HTR-8/SVneo (cell line): ENCODE results near the gene ZNF493.

Experiments
- DNase-seq: peaks from one replicate; pipeline ENCODE4 v3.0.0; 2011; ENCODE audit warnings: low spot score, mixed read lengths; ENCODE audit not compliant: insufficient read length
- FAIRE-seq: peaks from 2 replicates; lab custom pipeline; 2011; peaks lifted over from hg19 to GRCh38; lab: Jason Lieb, UNC

Gene ZNF493

GRCh38 chr19:21460686-21461085 lies 63.8 kb downstream of the ZNF493 start:
- FAIRE-seq (no peak), DNase-seq (no peak)

GRCh38 chr19:21462540-21462939 lies 65.6 kb downstream of the ZNF493 start:
- DNase-seq: no peak
- no peak for FAIRE-seq

DNA sequence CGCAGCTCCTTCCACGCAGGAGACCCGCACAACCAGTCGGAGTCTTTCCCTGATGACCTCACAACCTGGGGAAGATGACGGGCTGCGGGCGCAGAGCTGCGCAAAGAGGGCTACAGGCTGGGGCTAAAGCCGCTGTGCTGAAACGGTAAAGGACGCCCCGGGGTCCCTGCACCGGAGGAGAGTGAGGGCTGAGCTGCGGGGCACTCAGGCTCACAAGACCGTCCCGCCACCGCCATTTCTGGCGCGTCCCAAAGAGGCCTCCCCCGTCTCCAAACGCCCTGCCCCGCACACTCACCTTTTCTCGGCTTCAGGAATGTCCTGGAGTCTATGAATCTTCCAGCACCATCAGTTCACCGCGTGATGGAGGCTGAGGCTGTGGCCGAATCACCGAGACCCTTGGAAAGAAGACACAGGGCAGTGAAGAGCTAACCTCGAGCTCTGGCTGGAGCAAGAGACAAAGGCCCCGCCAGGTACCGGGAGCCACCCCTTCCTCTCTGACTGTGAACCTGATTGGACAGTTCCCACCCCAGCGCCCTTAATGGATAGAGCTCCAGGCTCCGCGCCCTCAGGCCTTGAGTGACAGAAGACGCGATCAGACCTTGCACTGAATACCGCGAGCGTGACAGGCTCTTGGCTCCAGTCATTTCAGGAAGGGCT lies 66.6 kb downstream of the ZNF493 start:
- no peak for DNase-seq
- no peak for FAIRE-seq

- no peak for FAIRE-seq
- DNase-seq: no peak
Measured at GRCh38 chr19:21466627-21467026, 69.7 kb downstream of the ZNF493 start.

DNA sequence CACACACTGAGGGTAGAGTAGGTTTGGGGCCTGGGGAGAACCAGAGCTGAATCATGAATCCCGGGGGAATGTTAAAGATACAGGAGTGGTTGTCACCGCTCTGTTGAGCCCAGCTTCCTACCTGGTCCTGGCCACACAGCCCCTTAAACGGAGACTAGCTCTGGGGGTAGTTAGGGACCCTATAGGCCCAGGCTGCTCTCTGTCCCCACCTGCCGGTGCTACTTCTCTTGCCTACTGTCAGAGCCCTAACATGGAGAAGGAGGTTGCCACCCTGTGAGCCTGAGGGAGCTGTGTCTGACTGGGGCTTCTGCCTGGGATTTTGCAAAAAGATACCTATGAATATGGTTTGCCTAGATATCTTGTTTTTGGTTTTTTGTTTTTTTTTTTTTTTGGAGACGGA lies 71.9 kb downstream of the ZNF493 start:
- no peak for FAIRE-seq

DNA sequence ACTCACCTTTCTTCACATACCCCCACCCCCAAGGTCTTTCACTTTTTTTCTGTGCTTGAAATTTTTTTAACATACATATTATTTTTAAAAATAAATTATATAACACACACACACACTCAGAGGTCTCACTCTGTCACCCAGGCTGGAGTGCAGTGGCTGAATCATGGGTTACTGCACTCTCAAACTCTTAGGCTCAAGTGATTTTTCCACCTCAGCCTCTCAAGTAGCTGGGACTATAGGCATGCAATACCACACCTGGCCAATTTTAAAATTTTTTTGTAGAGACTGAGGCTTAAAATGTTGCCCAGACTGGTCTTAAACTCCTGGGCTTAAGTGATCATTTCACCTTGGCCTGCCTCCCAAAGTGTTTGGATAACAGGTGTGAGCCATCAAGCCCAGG lies 75.6 kb downstream of the ZNF493 start:
- FAIRE-seq: no peak
- no peak for DNase-seq

More for the DNA sequence above, 71.9 kb downstream of the ZNF493 start:
- no peak for DNase-seq

DNA sequence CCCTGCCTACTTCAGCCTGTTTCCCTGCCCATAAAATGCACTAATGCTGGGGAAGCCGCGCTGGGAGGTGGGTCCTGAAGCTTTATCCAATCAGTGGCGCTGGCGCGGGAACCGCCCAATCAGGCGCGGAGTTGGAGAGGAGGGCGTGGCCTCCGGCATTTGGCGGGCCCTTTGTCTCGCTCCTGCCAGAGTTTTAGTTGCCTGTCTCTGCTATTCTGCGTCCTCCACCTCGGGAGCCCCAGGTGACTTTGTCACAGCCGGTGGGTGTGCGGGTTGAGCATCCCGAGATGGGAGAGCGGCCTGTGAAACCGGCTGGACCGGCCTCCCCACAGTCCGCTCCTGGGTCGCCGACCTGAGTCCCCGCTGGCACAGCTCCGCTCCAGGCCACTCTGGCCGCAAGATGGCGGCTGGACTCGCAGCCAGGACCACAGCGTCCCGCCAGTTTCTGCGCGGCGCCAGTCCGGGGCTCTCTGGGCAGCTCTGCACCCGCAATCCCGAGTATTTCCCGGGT lies 77.8 kb downstream of the ZNF493 start:
- FAIRE-seq: peak; percentile 76
- DNase-seq: peak; percentile 43
